GM18868 (cell line): ENCODE measurements around the gene ADRM1.

Experiments
- ATAC-seq: cut with Tn5 transposase; IDR thresholded peaks from one replicate; pipeline ENCODE4 v1.9.1; 2021; ENCODE audit warnings: mild to moderate bottlenecking, moderate library complexity; ENCODE audit not compliant: unreplicated experiment

ADRM1 gene, protein sequence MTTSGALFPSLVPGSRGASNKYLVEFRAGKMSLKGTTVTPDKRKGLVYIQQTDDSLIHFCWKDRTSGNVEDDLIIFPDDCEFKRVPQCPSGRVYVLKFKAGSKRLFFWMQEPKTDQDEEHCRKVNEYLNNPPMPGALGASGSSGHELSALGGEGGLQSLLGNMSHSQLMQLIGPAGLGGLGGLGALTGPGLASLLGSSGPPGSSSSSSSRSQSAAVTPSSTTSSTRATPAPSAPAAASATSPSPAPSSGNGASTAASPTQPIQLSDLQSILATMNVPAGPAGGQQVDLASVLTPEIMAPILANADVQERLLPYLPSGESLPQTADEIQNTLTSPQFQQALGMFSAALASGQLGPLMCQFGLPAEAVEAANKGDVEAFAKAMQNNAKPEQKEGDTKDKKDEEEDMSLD

DNA sequence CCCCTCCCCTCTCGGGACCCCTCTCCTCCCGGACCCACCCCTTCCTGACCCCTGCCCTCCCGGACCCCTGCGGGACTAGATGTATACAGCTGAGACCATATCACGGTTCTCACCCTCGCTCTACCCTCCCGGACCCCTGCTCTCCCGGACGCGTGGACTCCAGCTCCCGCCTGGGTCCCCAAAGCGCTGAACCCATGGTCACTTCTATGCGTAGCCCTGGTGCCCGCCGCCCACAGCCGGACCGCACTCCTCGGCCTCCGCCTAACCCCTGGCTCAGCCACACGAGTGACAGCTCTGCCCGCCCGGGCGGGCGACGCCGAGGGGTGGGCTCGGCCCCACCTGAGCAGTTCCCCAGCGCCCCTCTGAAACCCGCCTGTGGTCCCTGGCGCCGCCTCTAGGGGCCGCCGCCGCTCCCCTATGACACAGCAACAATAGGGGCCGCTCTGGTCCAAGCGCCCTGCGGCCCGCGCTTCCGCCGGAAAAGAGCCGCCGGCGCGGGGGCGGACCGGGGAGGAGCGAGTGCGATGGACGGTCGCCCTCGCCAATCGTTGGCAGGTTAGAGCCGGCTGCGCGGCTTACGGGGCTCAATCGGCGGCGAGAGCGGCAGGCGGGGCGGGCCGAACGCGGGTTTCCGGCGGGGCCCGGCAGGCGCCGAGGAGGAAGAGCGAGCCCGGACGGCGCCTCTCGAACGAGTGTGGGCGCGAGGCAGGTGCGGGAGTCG is at the start of gene ADRM1:
ADRM1 (plus strand) TSS at position 657 of the 721 bp plus-strand sequence. CDS start 572 bp downstream, outside the sequence.
- ATAC-seq = peak; percentile 90

DNA sequence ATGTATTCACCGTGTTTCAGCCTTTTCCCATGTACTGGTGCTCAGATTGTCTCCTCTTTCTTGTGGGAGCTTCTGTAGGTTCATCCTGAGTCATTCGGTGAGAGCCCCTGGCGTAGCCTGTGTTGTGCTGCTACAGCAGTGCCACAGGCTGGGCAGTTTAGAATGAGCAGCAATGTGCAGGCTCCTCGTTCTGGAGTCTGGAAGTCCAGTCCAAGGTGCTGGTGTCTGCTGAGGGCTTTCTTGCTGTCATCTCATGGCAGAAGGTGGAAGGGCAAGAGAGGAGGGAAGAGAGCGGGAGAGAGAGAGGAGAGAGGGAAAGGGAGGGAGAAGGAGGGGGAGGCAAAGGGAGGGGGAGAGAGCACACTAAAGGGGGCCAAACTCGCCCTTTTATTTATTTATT is 49.4 kb upstream of the ADRM1 start:
- no peak for ATAC-seq

DNA sequence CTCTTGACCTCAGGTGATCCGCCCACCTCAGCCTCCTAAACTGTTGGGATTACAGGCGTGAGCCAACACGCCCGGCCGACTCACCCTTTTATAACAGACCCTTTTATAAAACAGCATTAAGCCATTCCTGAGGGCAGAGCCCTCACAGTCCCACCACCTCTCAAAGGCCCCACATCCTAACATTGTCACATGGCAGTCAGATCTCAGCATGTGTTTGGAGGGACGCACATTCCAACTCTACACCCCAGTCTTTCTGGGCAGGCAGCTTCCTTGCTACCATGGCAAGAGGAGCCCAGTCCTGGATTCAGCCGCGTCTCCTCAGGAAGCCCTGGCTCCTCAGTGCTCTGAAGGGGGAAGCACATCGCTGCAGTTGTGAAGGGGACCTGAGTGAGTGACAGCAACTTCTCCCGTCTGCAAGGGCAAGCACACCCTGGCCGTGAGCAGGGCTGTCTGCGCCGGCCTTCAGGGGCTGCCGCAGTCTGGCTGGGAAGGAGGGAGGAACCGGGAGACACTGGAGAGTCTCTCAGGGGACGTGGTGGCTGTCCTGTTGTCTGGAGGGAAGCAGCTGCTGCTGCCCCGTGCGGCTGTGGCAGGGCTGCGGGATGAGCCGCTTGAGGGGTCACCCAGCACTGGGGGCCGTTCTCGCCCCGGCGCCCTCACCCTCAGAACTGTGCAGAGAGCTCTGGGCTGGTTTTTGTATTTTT is 48.6 kb upstream of the ADRM1 start:
- no peak for ATAC-seq

DNA sequence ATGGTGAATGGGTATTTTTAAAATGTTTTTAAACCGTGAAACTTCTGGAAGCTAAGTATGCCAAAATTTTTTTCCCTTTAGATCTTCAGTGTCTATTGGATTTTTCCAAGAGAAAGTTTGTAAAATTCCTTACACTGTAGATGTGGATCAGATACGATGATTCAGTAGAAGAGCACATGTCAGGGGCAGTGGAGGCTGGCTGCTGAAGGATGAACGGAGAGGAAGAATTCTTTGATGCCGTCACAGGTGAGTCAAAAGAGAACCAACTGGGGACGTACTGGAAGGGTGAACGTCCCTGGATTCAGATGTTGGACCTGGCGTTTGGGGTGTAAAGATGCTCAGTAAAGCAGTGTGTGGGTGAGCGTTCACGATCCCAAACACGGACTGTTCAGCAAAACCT is 46.8 kb upstream of the ADRM1 start:
- ATAC-seq = no peak

DNA sequence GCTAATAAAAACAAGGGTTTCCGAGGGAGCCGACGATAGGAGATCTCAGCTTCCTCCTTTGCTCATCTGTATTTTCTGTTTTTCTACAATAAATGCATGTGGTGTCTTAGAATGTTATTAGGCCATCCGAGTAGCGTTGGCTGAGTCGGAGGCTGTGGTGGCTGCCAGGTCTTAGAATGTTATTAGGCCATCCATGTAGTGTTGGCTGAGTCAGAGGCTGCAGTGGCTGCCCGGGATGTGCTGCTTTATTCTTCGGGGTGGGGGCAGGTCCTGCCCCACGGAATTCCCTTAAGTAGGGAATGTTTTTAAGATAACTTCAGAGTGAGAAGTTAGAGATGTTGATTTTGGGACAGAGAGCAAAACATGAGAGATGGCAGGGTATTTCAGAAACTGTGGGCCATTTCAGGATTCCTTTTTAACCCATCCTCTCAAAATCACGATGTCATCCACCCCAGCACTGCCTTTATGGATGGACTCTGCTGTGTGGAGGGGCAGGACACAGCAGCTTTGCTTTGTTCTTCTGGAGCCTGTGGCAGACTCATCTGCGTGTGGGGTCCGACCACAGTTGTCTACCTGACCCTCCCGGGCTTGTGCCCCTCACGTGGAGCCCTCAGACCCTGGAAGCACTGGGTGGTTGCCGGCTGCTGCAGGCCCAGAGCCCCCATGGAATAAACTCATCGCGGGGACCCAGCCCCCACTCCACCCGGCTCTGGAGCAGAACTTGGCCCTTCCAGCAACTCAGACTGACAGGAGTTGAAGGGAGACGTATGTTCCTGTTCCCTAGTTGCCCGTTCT is 44.1 kb upstream of the ADRM1 start:
- ATAC-seq = no peak

DNA sequence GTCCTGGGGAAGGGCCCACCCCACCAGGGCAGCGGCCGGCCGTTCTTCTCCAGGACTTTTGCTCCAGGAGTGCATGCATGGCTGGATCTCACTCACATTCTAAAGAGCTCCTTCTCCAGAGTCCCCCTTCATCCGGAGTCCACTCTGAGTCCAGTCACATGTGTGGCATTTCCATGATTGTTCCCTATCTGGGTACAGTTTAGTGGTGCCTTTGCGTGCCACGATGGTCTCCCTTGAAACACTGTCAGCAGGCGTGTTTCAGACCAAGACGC is 43.6 kb upstream of the ADRM1 start:
- no peak for ATAC-seq

DNA sequence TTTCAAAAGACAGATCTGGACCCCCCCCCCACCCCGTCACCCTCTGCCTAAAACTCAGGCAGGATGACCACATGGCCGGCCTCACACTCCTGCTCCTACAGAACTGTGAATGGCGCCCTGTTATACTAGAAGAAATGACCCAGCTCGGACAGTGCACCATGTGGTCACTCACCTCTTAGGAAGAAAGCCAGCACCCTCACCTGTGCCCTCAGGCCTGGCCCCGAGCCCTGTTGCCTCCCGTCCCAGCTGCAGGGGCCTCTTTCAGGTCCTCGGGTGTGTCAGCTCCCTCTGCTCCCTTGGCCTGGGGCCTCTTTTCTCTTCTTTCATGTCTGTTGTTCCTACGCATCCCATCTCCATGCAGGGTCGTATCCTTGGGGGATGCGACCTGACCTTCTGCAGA is 40.7 kb upstream of the ADRM1 start:
- ATAC-seq = no peak

DNA sequence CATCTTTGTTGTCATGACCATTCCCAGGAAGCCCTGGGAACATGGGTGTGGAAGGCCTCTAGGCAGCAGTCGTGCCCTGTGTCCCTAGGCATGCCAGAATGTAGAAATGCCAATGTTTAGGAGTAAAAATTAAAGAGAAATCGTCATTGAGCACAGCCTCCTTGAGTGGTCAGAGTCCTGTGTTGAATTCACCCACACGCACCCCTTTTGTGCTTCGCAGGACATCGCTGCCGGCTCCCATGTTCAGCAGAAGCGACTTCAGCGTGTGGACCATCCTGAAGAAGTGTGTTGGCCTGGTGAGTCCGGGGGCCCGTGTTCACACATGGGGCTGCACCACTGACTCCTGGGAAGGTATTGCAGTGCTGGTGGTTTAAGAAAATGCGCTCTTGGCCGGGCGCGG is 39.4 kb upstream of the ADRM1 start:
- ATAC-seq = no peak

DNA sequence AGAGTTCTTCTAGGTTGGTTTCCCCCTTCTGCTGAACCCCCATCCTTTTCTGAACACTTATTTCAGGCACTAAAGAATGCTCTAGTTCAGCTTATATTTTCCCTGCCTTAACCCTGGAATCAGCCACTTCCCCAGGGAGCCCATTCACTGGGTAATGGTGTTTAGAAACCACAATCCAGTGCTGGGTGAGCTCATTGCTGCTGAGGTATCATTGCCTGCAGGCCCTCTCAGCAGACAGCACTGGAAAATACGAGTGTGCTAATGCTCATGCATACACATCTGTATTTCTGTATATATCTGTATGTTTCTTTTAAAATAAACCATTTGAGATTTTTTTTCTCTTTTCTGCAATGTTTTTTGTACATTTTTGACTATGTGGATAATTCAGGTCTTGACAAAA is 37.4 kb upstream of the ADRM1 start:
- ATAC-seq = no peak

DNA sequence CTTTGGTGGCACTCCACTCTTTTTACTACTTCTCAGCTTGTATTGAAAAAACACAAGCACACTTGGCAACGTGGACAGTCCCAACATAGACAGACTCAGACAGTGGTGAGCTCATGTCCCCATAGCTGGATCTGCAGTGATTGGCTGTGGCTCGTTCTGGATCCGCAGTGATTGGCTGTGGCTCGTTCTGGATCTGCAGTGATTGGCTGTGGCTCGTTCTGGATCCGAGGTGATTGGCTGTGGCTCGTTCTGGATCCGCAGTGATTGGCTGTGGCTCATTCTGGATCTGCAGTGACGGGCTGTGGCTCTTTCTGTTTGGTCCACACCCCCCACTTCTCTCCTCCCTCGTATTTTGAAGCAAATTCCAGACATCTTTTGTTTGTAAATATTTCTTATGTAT is 36.5 kb upstream of the ADRM1 start:
- ATAC-seq = no peak

DNA sequence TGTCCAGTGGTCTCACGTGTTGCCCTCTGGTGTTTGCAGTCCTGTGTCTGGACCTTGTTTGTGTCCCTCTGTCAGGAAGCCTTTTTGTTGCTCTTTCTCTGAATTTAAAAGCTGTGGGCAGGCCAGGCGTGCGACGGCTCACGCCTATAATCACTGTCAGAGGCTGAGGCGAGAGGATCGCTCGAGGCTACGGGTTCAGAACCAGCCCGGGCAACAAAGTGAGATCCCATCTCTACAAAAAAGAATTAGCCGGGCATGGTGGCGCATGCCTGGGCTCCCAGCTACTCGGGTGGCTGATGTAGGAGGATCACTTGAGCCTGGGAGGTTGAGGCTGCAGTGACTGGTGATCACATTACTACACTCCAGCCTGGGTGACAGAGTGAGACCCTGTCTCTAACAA is 35.9 kb upstream of the ADRM1 start:
- ATAC-seq = no peak

DNA sequence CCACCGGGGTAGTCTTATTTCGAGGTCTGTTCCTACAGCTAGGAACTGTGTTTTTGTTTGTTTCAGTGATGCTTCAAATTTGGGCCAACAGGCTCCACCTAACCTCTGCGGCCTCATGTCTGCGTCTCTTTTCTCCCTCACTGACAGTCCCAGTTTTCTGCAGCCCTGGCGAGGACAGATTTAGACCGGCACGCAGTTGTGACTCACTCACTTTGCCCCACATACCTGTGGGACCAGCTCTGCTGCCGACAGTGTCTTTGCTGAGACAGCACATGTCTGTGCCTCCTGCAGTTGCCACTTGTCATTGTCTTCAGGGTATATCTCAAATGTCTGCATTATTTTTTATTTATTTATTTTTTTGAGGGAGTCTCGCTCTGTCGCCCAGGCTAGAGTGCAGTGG is 35.3 kb upstream of the ADRM1 start:
- ATAC-seq = no peak

DNA sequence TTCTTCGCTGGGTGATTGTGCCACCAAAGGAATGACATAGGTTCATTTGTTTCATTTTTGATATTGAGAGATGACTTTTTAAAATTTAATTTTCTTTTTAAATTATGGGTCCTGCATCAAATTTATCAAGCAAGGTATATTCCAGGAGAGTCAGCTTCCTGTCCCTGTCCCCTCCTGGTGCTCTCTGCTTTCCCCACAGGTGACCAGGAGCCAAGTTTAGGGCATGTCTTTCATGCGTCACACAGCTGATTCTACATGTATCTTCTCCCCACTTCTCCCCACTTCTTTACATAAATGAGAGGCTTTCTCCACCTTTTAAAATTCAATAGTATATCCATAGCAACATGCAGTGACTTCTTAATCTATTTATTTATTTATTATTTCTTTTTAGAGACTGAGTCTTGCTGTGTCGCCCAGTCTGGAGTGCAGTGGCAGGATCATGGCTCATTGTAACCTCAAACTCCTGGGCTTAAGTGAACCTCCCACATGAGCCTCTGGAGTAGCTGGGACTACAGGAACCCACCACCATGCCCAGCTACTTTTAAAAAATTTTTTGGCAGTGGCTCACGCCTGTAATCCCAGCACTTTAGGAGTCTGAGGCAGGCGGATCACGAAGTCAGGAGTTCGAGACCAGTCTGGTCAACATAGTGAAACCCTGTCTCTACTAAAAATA is 34.4 kb upstream of the ADRM1 start:
- no peak for ATAC-seq

DNA sequence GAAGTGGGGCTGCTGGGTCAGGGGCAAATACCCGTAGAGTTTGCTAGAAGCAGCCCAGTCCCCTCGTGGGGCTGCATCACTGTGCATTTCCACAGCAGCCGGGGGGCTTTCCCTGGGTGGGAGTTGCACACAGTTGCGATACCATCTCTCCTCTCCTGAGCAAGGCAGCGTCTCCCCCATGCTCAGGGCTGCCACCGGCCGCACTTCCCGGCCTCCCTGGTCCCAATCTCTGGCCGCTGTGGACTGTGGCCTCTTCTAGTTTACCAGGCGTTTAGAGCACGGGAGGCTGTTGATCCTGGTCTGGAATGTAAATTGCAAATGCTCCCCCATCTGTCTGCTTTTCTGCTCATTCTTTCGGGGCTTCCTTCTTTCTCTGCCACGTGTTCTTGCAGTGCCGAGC is 33.4 kb upstream of the ADRM1 start:
- no peak for ATAC-seq

DNA sequence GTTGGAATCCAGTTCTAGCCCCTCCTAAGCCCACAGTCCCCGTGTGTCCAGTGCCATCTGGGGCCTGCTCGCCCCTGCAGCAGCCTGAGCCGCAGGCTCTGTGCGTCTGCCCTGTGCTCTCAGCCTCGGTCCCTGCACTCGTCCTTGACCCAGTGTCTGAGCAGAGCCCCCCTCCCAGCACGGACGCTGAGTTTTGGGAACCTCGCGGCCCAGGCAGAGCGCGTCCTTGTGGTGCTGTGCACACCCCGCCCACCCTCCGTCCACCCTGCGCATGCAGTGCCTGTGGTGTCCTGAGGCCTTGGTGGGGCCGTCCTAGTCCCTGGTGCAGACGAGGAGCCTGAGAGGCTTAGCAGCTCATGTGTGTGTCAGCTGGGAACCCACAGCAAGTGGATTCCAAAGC is 32.9 kb upstream of the ADRM1 start:
- ATAC-seq = no peak

DNA sequence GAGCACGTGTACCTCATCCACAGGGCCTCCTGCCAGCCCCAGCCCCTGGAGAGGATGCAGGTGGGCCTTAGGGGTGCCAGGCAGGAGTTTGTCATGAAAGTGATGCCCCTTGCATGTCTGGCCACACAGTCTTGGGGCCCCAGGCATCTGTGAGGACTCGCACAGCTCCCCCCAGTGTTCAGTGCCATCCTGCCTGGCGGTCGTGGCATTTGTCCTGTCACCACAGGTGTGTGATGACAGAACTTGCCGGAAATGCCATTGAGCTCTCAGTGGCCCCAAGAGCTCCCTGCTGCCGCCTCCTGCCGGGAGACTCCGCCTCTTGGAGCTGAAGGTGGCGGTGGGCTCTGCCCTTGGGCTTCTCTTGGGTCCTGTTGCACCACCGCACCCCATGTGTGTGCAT is 30.6 kb upstream of the ADRM1 start:
- ATAC-seq = no peak

DNA sequence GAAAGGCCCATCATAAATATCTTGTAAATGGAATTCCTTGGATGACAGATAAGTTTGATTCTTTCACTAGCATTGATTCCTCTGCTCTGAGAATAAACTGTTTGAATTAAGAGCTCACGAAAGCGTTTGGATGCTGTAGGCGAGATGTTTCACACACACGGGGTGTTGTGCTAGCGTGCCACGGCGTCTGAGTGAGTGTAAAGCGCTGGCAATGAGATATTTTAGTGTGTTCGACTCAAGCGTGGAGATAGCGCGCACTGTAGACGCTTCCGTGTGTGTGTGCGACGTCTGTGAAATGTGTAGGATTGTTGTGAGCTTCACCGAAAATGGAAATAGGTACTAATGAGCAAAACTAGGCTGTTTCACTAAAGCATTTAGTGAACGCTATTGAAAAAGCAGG is 29.4 kb upstream of the ADRM1 start:
- no peak for ATAC-seq

DNA sequence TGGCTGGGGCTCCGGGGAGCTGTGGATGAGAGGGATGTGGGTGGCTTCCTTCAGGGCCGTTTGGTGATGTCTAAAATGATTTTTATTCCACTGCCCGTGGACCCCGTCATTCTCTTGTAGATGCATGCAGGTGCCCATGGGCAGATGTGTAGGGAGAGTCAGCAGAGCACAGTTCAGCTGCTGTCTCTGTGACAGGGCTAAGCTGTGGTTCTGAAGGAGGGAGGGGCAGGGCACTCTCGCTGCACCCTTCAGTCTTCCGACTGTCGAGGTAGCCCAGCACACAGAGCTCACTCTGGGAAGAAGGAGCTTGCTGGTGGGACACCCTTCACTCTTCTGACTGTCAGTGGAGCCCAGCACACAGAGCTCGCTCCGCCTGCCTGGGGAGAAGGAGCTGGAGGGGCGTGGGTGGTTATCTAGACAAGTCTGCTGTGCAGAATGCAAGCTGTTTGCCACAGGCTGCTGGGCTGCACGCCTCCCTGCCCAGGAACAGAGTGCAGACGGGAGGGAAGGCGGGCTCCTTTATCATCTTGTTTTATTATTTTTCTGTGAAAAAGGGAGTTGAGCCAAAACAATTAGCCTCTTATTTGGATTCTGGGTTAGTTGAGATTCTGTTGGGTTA is 28.4 kb upstream of the ADRM1 start:
- ATAC-seq = peak; percentile 65

DNA sequence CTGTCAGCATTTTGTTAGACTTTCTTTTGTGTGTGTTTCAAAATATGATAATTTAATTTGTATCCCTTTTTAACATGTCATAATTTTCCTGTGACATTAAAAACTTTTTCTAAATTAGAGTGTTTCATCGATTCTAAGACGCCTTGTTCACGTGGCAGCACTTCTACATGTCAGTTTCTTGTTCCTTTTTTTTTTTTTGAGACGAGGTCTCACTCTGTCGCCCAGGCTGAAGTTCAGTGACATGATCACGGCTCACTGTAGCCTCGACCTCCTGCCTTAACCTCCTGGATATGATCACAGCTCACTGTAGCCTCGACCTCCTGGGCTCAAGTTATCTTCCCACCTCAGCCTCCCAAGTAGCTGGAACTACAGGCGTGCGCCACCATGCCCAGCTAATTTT is 27.6 kb upstream of the ADRM1 start:
- ATAC-seq = no peak

DNA sequence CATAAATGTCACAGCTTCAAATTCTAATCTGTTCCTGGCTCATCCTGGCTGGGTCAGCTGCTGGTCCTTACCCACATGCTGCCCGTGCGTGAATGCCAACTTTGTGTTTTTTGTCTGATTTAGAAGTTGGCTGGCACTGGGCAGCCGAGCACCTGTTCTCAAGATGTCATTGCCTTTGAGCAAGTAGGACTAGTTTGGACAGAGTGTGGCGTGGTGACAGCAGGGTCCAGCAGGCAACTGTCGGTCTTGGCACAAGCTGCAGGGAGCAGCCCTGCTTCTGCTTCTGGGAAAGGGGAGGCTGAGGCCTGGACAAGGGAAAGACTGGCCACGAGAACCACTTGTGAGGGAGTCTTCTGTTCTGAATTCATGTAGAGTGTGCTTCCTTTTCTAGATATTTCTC is 26.4 kb upstream of the ADRM1 start:
- ATAC-seq = no peak
